NCI-H2196 (cell line): ENCODE measurements around the gene SLC51A.

Source experiments
- DNase-seq: peaks from one replicate; lab custom pipeline; 2025; ENCODE audit not compliant: unreplicated experiment; lab: John Stamatoyannopoulos, UW

The SLC51A gene

GRCh38 chr3:196214783-196215441, 1.4 kb upstream of the SLC51A start:
- no peak for DNase-seq

- no peak for DNase-seq
Observed at GRCh38 chr3:196215493-196216020, 777 bp upstream of the SLC51A start.

- DNase-seq: no peak
Observed at GRCh38 chr3:196216681-196217211, 412 bp downstream of the SLC51A start.

- DNase-seq: no peak
Observed at GRCh38 chr3:196217307-196218154, 1.2 kb downstream of the SLC51A start.

- DNase-seq: no peak
Observed at GRCh38 chr3:196218155-196218712, 1.9 kb downstream of the SLC51A start.

- DNase-seq: peak; percentile 96
Observed at GRCh38 chr3:196219194-196219969, 3.0 kb downstream of the SLC51A start.

GRCh38 chr3:196219970-196220311, 3.6 kb downstream of the SLC51A start:
- no peak for DNase-seq

- DNase-seq: no peak
Observed at GRCh38 chr3:196220587-196220986, 4.3 kb downstream of the SLC51A start.

- no peak for DNase-seq
Observed at GRCh38 chr3:196220991-196221390, 4.7 kb downstream of the SLC51A start.

- DNase-seq: no peak
Observed at GRCh38 chr3:196222876-196223595, 6.7 kb downstream of the SLC51A start.

- no peak for DNase-seq
Observed at GRCh38 chr3:196225086-196225485, 8.8 kb downstream of the SLC51A start.

GRCh38 chr3:196225763-196226364, 9.5 kb downstream of the SLC51A start:
- DNase-seq: no peak

GRCh38 chr3:196227121-196227561, 10.8 kb downstream of the SLC51A start:
- DNase-seq: no peak

- DNase-seq: no peak
Observed at GRCh38 chr3:196227629-196228493, 11.5 kb downstream of the SLC51A start.

- no peak for DNase-seq
Observed at GRCh38 chr3:196232154-196232881, 16.0 kb downstream of the SLC51A start.

- DNase-seq: no peak
Observed at GRCh38 chr3:196232882-196233251, 16.5 kb downstream of the SLC51A start.

GRCh38 chr3:196235452-196236122, 19.3 kb downstream of the SLC51A start:
- DNase-seq: no peak

GRCh38 chr3:196236223-196236622, 19.9 kb downstream of the SLC51A start:
- DNase-seq: no peak
